GM20431 (cell line): ENCODE data around the gene CAPN15.

Source experiments
- in situ Hi-C: fragments of 300-500 bp; cut with MseI, MboI; formaldehyde crosslinking; loops from one replicate; pipeline ENCODE4 v1.15.0; 2020; ENCODE audit warnings: low sequenced_read_pairs; ENCODE audit not compliant: unreplicated experiment

The CAPN15 gene

GRCh38 chr16:559411-560203, 32.1 kb downstream of the CAPN15 start:
- in situ Hi-C loops: no loop called here

GRCh38 chr16:560204-560700, 32.7 kb downstream of the CAPN15 start, which contains the start of gene PRR35:
Gene PRR35, plus strand, starts transcription at chr16:560394. Its CDS starts 2,901 bp downstream, at chr16:563295.
- in situ Hi-C loops: no loop called here

- in situ Hi-C loops: no loop called here
Observed at GRCh38 chr16:560701-561412, 33.3 kb downstream of the CAPN15 start.

- in situ Hi-C loops: no loop called here
Observed at GRCh38 chr16:561413-561794, 33.9 kb downstream of the CAPN15 start.

GRCh38 chr16:561957-562938, 34.7 kb downstream of the CAPN15 start:
- in situ Hi-C loops: no loop called here

- in situ Hi-C loops: no loop called here
Observed at GRCh38 chr16:563072-563644, 35.6 kb downstream of the CAPN15 start.

- in situ Hi-C loops: no loop called here
Observed at GRCh38 chr16:564690-565418, 37.3 kb downstream of the CAPN15 start.

GRCh38 chr16:565419-566330, 38.2 kb downstream of the CAPN15 start:
- in situ Hi-C loops: no loop called here

- in situ Hi-C loops: no loop called here
Observed at GRCh38 chr16:566475-567372, 39.2 kb downstream of the CAPN15 start, which contains the start of gene NHLRC4. Gene NHLRC4, plus strand, starts transcription at chr16:567005. Its CDS starts 1,043 bp downstream, at chr16:568048.

- in situ Hi-C loops: no loop called here
Observed at GRCh38 chr16:567373-568256, 40.1 kb downstream of the CAPN15 start.

GRCh38 chr16:568401-569258, 41.1 kb downstream of the CAPN15 start:
- in situ Hi-C loops: no loop called here

- in situ Hi-C loops: no loop called here
Observed at GRCh38 chr16:569445-570254, 42.1 kb downstream of the CAPN15 start, which contains the start of gene PIGQ. Gene PIGQ, plus strand, starts transcription at chr16:569968. Its CDS starts 4,107 bp downstream, at chr16:574075.

GRCh38 chr16:572865-573650, 45.5 kb downstream of the CAPN15 start:
- in situ Hi-C loops: no loop called here
